A549 treated with Mapracorat at 1 μM for 4 hours (cell line): Measurements from ENCODE around the gene CD81. TPM values are rescaled to one million over a fixed set of nuclear protein-coding genes. Genes with fewer than 3 reads are reported as not detected.

Experiments
- total RNA-seq: library from RNA; stranded (reverse); fragments of 200-300 nt; extraction: Qiagen RNA extraction; gene quantifications from 5 replicates; pipeline ENCODE4 v1.2.3, GENCODE V29; 2022

Gene CD81, protein sequence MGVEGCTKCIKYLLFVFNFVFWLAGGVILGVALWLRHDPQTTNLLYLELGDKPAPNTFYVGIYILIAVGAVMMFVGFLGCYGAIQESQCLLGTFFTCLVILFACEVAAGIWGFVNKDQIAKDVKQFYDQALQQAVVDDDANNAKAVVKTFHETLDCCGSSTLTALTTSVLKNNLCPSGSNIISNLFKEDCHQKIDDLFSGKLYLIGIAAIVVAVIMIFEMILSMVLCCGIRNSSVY
- total RNA-seq: 301 to 411 TPM (median 383 TPM) in 5 replicates

DNA sequence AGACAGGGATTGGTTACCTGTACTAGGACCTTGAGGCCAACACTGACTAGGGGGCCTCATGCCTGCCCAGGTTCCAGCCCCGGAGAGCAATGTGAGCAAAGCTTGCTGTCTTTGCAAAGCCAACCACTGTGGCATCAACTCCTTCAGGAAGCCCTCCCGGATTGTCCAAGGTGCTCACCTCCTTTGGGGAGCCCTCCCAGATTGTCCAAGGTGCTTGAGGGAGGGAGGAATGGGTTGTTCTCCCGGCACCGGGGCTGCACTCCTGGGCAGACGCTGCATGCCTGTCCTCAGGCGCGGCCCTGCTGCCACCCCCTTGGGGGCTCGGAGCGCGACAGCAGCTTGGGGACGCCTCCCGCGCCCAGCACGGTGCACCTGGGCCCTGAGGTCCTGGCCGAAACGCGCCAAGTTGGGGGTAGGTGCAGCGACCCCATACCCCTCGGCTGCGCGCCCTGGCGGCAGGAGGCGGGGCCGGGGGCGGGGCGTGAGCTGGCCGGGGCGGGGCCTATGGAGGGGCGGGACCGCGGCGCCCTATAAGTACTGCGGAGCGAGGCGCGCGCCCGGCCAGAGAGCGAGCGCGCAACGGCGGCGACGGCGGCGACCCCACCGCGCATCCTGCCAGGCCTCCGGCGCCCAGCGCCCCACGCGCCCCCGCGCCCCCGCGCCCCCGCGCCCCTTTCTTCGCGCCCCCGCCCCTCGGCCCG lies at the start of gene CD81:
Gene CD81, plus strand, starts transcription at position 560 of the 701 bp plus-strand sequence. CDS start 240 bp downstream, outside the sequence.

DNA sequence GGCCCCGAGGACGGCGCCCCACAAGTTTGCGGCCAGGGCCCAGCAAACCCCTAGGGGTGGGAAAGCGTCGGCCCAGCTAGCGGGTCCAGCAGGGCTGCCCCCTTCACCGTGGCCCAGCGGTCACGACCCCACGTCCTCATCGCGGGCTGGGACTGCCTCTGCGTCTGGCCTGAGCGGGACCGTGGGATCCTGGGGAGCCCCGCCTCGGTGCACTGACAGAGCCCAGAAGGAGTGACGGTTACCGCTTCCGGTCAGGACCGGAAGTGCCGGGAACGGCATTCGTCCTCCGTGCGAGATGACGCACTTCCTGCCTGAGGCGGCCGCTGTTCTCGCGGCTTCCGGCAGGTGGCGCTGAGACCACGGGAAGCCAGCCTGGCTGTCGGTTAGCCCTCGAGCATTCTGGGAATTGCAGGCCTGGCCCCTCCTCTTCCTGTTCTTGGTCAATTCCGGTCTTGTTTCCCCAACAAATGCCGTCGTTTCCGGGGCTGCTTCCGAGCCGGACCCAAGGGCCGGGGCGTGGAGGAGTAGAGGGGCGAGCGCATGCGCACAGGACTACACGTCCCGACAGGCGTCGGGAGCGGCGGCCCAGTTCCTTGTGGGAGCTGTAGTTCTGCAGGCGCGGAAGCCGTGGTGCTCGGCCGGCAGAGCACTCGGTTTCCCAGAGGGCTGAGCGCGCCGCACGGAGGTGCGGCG lies 23.1 kb downstream of the CD81 start, which contains the start of gene TSSC4:
Gene TSSC4, plus strand, starts transcription at position 682 of the 693 bp plus-strand sequence. CDS start 1,884 bp downstream, outside the sequence.

DNA sequence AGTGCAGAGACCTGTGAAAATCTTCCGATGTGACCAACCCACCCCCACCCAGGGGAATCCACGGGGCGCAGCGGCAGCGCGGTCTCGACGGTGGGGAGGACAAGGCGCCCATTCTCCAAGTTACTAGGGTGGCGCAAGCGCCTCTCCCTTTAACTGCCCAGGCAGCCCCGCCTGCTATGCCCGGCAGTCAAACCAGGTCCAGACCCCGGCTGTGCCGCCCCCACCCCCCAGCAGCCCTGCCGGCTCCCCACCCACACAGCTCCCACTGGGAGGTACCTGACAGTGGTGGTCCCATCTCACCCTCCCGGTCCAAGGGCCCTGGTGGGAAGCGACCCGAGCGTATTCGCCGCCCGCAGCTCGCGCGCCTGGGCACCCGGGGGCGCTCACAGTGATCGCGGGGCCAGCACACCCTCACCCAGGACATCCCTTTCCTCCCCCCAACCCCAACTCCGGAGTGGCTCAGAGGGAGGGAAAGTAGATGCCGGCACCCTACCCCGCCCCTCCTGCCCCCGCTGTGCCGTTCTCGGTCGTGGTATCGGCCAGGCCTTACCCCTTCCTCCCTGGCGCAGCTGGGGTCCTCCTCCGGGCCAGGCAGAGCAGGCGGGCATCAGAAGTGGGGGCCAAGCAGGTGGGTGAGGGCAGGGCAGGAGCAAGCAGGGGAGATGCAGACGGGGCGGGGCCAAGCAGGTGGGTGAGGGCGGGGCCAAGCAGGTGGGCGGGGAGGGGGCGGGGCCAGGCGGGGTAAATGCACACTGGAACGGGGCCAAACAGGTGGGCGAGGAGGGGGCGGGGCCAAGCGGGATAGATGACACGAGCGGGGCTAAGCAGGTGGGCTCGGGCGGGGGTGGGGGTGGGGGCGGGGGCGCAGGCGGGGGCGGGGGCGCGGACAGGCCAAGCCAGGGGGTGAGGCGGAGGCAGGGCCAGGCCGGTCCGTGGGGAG lies 67.0 kb downstream of the CD81 start, which contains the start of gene TRPM5:
Gene TRPM5, minus strand, starts transcription at position 634 of the 940 bp plus-strand sequence. CDS start 21,478 bp downstream, outside the sequence.

DNA sequence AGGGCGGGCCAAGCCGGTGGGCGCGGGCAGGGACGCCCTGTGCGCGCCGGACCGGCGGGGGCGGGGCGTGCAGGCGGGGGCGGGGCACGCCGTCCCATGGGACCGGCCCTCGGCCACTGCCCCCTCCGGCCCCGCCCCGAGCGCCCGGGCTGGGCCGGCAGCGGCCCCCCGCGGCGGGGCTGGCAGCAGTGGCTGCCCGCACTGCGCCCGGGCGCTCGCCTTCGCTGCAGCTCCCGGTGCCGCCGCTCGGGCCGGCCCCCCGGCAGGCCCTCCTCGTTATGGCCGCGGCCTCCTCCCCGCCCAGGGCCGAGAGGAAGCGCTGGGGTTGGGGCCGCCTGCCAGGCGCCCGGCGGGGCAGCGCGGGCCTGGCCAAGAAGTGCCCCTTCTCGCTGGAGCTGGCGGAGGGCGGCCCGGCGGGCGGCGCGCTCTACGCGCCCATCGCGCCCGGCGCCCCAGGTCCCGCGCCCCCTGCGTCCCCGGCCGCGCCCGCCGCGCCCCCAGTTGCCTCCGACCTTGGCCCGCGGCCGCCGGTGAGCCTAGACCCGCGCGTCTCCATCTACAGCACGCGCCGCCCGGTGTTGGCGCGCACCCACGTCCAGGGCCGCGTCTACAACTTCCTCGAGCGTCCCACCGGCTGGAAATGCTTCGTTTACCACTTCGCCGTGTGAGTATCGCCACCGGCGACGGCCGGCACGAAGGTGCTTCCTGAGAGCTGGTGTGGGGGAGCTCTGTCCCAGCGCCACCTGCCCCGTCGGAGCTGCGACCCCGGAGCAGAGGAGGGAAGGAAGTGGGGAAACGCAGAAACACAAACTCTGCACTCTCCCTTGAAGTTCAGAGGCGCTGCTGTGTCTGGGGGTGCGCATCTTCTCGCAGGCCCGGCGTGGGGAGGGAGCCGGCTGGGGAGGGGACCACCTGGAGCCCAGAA lies 68.0 kb downstream of the CD81 start, which contains the start of gene KCNQ1:
Gene KCNQ1, plus strand, starts transcription at position 188 of the 925 bp plus-strand sequence. Its CDS starts 91 bp downstream, at position 279.

Other genes with a start within 250 kb of the CD81 start
- 2.0 to 2.5 TPM (median 2.3 TPM) in 5 replicates for gene IGF2, start 237.9 kb upstream of the CD81 start, total RNA-seq
- not detected in 5 replicates for gene INS, start 216.1 kb upstream of the CD81 start, total RNA-seq
- gene TH, start 205.5 kb upstream of the CD81 start, total RNA-seq: 0.11 to 0.35 TPM (median 0.22 TPM) in 3 of 5 replicates, not detected in the others
- gene ASCL2, start 106.7 kb upstream of the CD81 start, total RNA-seq: 0.09 TPM in 1 of 5 replicates, not detected in the others
- gene C11orf21, start 75.4 kb upstream of the CD81 start, total RNA-seq: not detected in 5 replicates
- not detected in 5 replicates for gene TSPAN32, start 75.3 kb upstream of the CD81 start, total RNA-seq
- 42.3 to 74.7 TPM (median 69.9 TPM) in 5 replicates for gene TSSC4, start 23.4 kb downstream of the CD81 start, total RNA-seq
- not detected in 5 replicates for gene TRPM5, start 67.2 kb downstream of the CD81 start, total RNA-seq
- 0.23 to 0.89 TPM (median 0.63 TPM) in 5 replicates for gene KCNQ1, start 67.7 kb downstream of the CD81 start, total RNA-seq